Neural crest cell (in vitro differentiated cells): ENCODE measurements around the gene DNER. TPM values are rescaled to one million over a fixed set of nuclear protein-coding genes. Genes with fewer than 3 reads are reported as not detected.

Experiments
- DNase-seq: peaks from one replicate; pipeline ENCODE4 v3.0.0; 2021; ENCODE audit warnings: low read depth, mixed read lengths, low spot score
- H3K27ac Mint-ChIP-seq: one replicate; pipeline ENCODE4 v1.8.0; 2021; ENCODE audit warnings: mild to moderate bottlenecking, mixed read lengths; ENCODE audit not compliant: unreplicated experiment
- H3K27me3 Mint-ChIP-seq: 2 replicates; pipeline ENCODE4 v1.8.0; 2021; ENCODE audit warnings: low read depth, mild to moderate bottlenecking, mixed read lengths
- H3K36me3 Mint-ChIP-seq: 2 replicates; pipeline ENCODE4 v1.8.0; 2021; ENCODE audit warnings: low read depth, mild to moderate bottlenecking, mixed read lengths
- H3K4me1 Mint-ChIP-seq: 2 replicates; pipeline ENCODE4 v1.8.0; 2021; ENCODE audit warnings: mixed read lengths
- H3K4me3 Mint-ChIP-seq: one replicate; pipeline ENCODE4 v1.8.0; 2021; ENCODE audit warnings: mild to moderate bottlenecking, mixed read lengths
- H3K9me3 Mint-ChIP-seq: 2 replicates; pipeline ENCODE4 v1.8.0; 2021; ENCODE audit warnings: mixed read lengths
- CTCF ChIP-seq: fragments of 200-600 bp; sonication (generic); conservative IDR thresholded peaks from 2 replicates; pipeline ENCODE4 v1.5.0; 2021; ENCODE audit warnings: antibody characterized with exemption, mild to moderate bottlenecking
- total RNA-seq: library from RNA; stranded (reverse); gene quantifications from 2 replicates; pipeline ENCODE4 v1.2.1, GENCODE V29; 2021

DNER gene
- total RNA-seq, 1 donor from 2014 or later, result 4.1 TPM

- Mint-ChIP-seq H3K4me1 (no peaks in the 10 kb centered on the region), H3K4me3 (no peak overlapping the region), H3K9me3 (no peaks in the 10 kb centered on the region), H3K27ac (no peak overlapping the region), H3K36me3 (no peaks in the 10 kb centered on the region), H3K27me3 (peaks cover 36% of the 10 kb centered on the region)
- no peak for DNase-seq
- TF ChIP-seq CTCF, result no peak
Observed at GRCh38 chr2:229684942-229685562, 29.3 kb downstream of the DNER start.

DNA sequence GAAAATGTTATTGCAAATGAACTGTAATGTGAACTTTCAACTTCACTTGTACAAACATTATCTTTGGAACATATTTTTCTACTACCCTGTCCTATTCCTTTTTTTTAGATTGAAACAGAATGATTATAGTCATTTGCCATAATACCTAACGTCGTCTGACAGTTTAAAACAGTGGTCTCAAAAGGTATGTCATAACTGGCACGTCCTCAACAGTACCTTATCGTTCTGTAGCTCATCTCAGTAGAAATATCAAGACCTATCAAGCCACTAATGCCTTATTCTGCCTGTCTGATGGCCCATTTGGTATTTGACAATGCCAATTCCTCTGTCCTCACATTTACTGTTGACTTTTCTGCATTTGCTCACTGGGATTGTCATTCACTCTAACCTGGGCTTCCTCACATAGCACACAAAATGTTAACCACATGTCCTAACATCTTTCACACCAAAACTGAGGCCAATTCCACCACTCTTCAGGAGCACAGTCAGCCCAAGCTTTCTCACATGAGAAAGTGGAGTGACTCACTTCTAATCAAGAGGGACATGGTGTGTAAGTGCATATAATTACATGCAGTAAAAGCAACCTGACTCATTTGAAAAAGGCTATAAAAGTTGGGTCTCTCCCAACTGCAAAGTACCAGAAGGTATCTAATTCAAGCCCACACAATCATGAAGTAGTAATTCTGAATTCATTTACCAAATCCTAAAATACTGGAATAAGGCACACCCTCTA is 34.8 kb downstream of the DNER start:
- no peak overlapping the region for H3K4me3 Mint-ChIP-seq
- H3K4me1 Mint-ChIP-seq, result no peaks in the 10 kb centered on the region
- H3K27me3 Mint-ChIP-seq, result peaks cover 76% of the 10 kb centered on the region
- no peaks in the 10 kb centered on the region for H3K36me3 Mint-ChIP-seq
- no peak overlapping the region for H3K27ac Mint-ChIP-seq
- H3K9me3 Mint-ChIP-seq, result peaks cover 4% of the 10 kb centered on the region
- TF ChIP-seq CTCF, result no peak
- no peak for DNase-seq

DNA sequence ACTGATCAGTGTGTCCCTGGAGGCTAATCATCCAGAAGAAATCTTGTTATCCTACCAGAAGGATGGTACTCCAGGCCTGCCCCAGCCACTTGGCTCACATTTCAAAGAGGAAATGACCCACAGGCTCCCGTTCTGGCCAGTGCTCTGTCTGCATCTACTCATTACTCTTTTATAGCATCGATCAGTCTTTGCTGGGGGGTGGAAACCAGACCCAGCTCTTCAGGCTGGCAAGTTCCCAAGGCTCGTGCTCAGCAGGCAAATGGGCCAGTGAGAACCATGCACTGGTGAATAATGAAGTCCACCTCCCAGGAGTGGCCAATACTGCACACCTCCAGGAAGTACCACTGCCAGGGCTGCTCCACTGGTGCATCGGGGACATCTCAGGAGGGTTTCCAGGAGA is 38.8 kb downstream of the DNER start:
- peaks cover 4% of the 10 kb centered on the region for H3K9me3 Mint-ChIP-seq
- peaks cover 81% of the 10 kb centered on the region for H3K27me3 Mint-ChIP-seq
- no peaks in the 10 kb centered on the region for H3K36me3 Mint-ChIP-seq
- no peak for DNase-seq
- no peak overlapping the region for H3K27ac Mint-ChIP-seq
- no peak overlapping the region for H3K4me3 Mint-ChIP-seq
- H3K4me1 Mint-ChIP-seq, result no peaks in the 10 kb centered on the region
- TF ChIP-seq CTCF, result no peak

DNA sequence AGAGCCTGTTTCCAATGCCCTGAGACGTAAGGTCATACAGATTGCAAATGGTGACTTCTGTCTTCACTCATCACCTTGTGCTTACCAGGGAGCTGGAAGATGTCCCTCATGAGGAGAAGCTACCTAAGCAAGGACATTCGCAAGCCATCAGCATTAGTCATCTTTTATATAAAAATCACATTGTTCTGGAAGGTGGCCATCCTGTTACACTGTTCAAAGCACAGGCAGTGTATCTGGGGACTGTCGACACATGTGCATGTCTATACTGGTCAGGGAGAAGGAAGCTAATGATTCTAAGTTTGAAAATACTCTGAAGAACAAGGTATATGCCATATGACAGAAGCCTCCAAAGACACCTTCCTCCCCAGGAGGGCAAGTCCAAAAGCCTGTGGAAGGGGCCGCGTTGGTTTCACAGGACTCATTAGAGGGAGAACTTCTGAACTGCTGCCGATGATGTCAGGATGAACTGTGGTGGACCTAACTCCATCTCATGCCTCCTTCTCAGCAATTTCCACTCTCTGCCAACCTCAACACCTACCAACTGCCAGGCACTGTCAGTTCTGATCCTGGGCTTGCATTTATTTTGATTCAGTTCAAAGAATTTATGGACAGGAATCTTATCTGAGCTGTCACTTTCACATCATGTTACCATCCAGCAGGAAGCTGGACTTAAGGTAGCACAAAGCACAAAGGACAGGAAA is 39.4 kb downstream of the DNER start:
- Mint-ChIP-seq H3K4me3 (no peak overlapping the region), H3K4me1 (no peaks in the 10 kb centered on the region), H3K27me3 (peaks cover 84% of the 10 kb centered on the region), H3K27ac (no peak overlapping the region), H3K9me3 (peaks cover 4% of the 10 kb centered on the region), H3K36me3 (no peaks in the 10 kb centered on the region)
- no peak for TF ChIP-seq CTCF
- DNase-seq, result no peak

DNA sequence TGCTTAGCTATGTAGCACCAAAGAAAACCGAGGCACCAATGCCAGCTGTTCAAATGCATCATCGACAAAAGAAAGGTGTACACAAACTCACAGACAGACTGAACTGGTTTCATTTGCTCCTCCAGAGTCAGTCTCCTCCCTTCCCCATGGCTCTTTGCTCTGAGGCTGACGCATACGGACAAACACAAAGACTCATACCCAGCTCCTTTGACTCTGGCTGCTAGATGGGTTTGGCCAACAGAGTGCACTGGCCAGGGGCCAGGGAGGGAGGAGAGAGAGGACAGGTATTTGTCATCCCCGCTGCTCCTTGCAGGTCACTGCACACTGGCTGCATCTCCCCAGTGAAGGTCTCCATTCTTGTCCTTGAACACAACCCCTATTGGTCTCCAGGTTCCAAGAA is 40.7 kb downstream of the DNER start:
- Mint-ChIP-seq H3K27ac (no peak overlapping the region), H3K4me1 (no peaks in the 10 kb centered on the region), H3K27me3 (peaks cover 78% of the 10 kb centered on the region), H3K36me3 (no peaks in the 10 kb centered on the region), H3K4me3 (no peak overlapping the region), H3K9me3 (peaks cover 4% of the 10 kb centered on the region)
- TF ChIP-seq CTCF, result no peak
- DNase-seq, result no peak
